Endothelial cell of umbilical vein (primary cell): ENCODE data around the gene ACTL7A. TPM values are rescaled to one million over a fixed set of nuclear protein-coding genes. Genes with fewer than 3 reads are reported as not detected.
"Not testable (repeated sequence)": the region's sequence is repeated elsewhere in the genome, so short reads cannot be mapped to it uniquely, and the experiment has no call there.

Experiments used
- BruUV-seq: library from RNA; stranded (reverse); fragments of 400-500 nt; replicated peaks from 2 replicates; lab custom pipeline; 2021; lab: Mats Ljungman, UMichigan
- CTCF ChIA-PET: fragments of 300-600, 350-600 bp; sonication (Branson Sonifier 250); formaldehyde crosslinking; loops from one replicate; lab custom pipeline; 2021; ENCODE audit warnings: antibody characterized with exemption, inconsistent platforms; lab: Charles Lee
- POLR2A ChIA-PET: fragments of 300-600, 350-600 bp; sonication (Branson Sonifier 250); formaldehyde crosslinking; loops from one replicate; lab custom pipeline; 2021; ENCODE audit warnings: antibody characterized with exemption, inconsistent platforms; lab: Charles Lee
- DNase-seq: peaks from one replicate; pipeline ENCODE4 v3.0.0-alpha.2; 2011; ENCODE audit warnings: low read depth, low spot score
- FAIRE-seq: peaks from 2 replicates; lab custom pipeline; 2011; peaks lifted over from hg19 to GRCh38; lab: Jason Lieb, UNC
- H2AFZ ChIP-seq: 2 replicates; pipeline ENCODE4 v1.6.0; 2012; ENCODE audit warnings: low read depth, low read length, control low read depth, inconsistent platforms
- H3K27ac ChIP-seq: 2 replicates; pipeline ENCODE4 v1.5.1; 2011; ENCODE audit warnings: low read depth, mild to moderate bottlenecking, control low read depth, low read length, moderate library complexity; ENCODE audit not compliant: insufficient read depth
- H3K27me3 ChIP-seq, 2 experiments: 2 replicates each; pipeline versions ENCODE4 v1.6.0 to v1.6.1; 2011; ENCODE audit warnings: low read length in 2 of 2, mixed read lengths in 1 of 2; ENCODE audit not compliant: control insufficient read depth in 2 of 2, insufficient read depth in 2 of 2
- H3K36me3 ChIP-seq, 2 experiments: 2 replicates in 1 of 2; 3 replicates in 1 of 2; pipeline ENCODE4 v1.5.1; 2011; ENCODE audit warnings: low read length in 2 of 2, mild to moderate bottlenecking in 1 of 2, moderate library complexity in 1 of 2; ENCODE audit not compliant: control insufficient read depth in 2 of 2, insufficient read depth in 2 of 2; ENCODE audit errors: extremely low read depth in 1 of 2
- H3K4me1 ChIP-seq: 3 replicates; pipeline ENCODE4 v1.5.1; 2011; ENCODE audit warnings: mild to moderate bottlenecking, low read length; ENCODE audit not compliant: control insufficient read depth, insufficient read depth; ENCODE audit errors: extremely low read depth
- H3K4me2 ChIP-seq: 2 replicates; pipeline ENCODE4 v1.6.1; 2011; ENCODE audit warnings: low read length, control low read depth, mixed read lengths; ENCODE audit not compliant: insufficient read depth
- H3K4me3 ChIP-seq, 3 experiments: fragments of 200-600 bp in 1 of 3; sonication (generic), shearing (Covaris generic) in 1 of 3; replicated peaks in 1 of 3; 2 replicates each; pipeline ENCODE4 v1.5.1; 2011 to 2016; ENCODE audit warnings: control low read depth in 3 of 3, low read length in 3 of 3, mild to moderate bottlenecking in 2 of 3, inconsistent platforms in 1 of 3, low read depth in 1 of 3, moderate library complexity in 1 of 3; ENCODE audit not compliant: insufficient read depth in 1 of 3
- H3K79me2 ChIP-seq: 2 replicates; pipeline ENCODE4 v1.6.0; 2012; ENCODE audit warnings: low read length, inconsistent platforms; ENCODE audit not compliant: control insufficient read depth, insufficient read depth
- H3K9ac ChIP-seq: replicated peaks from 2 replicates; pipeline ENCODE3; 2011; ENCODE audit warnings: low read length, control low read depth; ENCODE audit not compliant: insufficient read depth; ENCODE audit errors: extremely low read depth
- H3K9me1 ChIP-seq: replicated peaks from 3 replicates; pipeline ENCODE4 v1.6.0; 2011; ENCODE audit warnings: mild to moderate bottlenecking, low read length; ENCODE audit not compliant: control insufficient read depth, insufficient read depth; ENCODE audit errors: extremely low read depth
- H3K9me3 ChIP-seq: replicated peaks from 2 replicates; pipeline ENCODE4 v1.5.1; 2012; ENCODE audit warnings: low read length, inconsistent platforms; ENCODE audit not compliant: control insufficient read depth, insufficient read depth
- H4K20me1 ChIP-seq: replicated peaks from 2 replicates; pipeline ENCODE3; 2011; ENCODE audit warnings: mild to moderate bottlenecking, low read length; ENCODE audit not compliant: control insufficient read depth, insufficient read depth; ENCODE audit errors: extremely low read depth
- EZH2 ChIP-seq: IDR thresholded peaks from 2 replicates; pipeline ENCODE4 v1.6.1; 2012; ENCODE audit warnings: borderline replicate concordance, low read depth, mild to moderate bottlenecking, moderate library complexity, low read length, inconsistent platforms; ENCODE audit not compliant: severe bottlenecking
- GATA2 ChIP-seq: IDR thresholded peaks from 2 replicates; pipeline ENCODE4 v1.7.0; 2011; ENCODE audit warnings: low read depth, mild to moderate bottlenecking, moderate library complexity, mixed read lengths, low read length; ENCODE audit not compliant: insufficient read length, insufficient read depth
- JUN ChIP-seq: IDR thresholded peaks from 2 replicates; pipeline ENCODE4 v1.6.1; 2011; ENCODE audit warnings: borderline replicate concordance, low read depth; ENCODE audit not compliant: insufficient read length, insufficient read depth
- MYC ChIP-seq: IDR thresholded peaks from one replicate; pipeline ENCODE4 v1.6.1; 2011; ENCODE audit warnings: mild to moderate bottlenecking, low read depth, low read length
- POLR2A ChIP-seq: IDR thresholded peaks from 2 replicates; pipeline ENCODE4 v1.6.1; 2012; ENCODE audit warnings: low read depth, mild to moderate bottlenecking, control low read depth, low read length
- POLR2AphosphoS5 ChIP-seq: IDR thresholded peaks from 2 replicates; pipeline ENCODE4 v1.6.1; 2012; ENCODE audit warnings: low read depth, mild to moderate bottlenecking, control low read depth, low read length, moderate library complexity; ENCODE audit not compliant: insufficient read depth
- dilution Hi-C: fragments of 300-500 bp; cut with MboI; formaldehyde crosslinking; loops from one replicate; pipeline ENCODE4 v1.15.0; 2019; ENCODE audit warnings: low sequenced_read_pairs; ENCODE audit not compliant: extremely low pct_ligation_motif_present
- intact Hi-C: fragments of 100-400 bp; cut with micrococcal nuclease; formaldehyde crosslinking; loops from one replicate; pipeline ENCODE4 v1.10.0; 2022
- polyA plus RNA-seq, 4 experiments: library from polyadenylated mRNA; depleted of rRNA in 3 of 4; stranded (reverse) in 3 of 4; unstranded in 1 of 4; fragments of >200 nt; gene quantifications; 2 replicates each; pipeline versions ENCODE4 v1.2.1 to v1.2.3, GENCODE V29; 2011 to 2012; ENCODE audit warnings: missing spikeins in 1 of 4
- total RNA-seq: library from RNA; stranded (reverse); gene quantifications from 2 replicates; pipeline ENCODE4 v1.2.3, GENCODE V29; 2021
- TF ChIP-seq, protein P1 (sequence below): IDR thresholded peaks from 2 replicates; pipeline ENCODE4 v1.6.1; 2011; ENCODE audit not compliant: insufficient read depth, insufficient read length

The ACTL7A gene
- total and polyA plus RNA-seq, 2 donors (not counting 3 experiments of a cell fraction or from before 2014, with no cell fraction given), result not detected

DNA sequence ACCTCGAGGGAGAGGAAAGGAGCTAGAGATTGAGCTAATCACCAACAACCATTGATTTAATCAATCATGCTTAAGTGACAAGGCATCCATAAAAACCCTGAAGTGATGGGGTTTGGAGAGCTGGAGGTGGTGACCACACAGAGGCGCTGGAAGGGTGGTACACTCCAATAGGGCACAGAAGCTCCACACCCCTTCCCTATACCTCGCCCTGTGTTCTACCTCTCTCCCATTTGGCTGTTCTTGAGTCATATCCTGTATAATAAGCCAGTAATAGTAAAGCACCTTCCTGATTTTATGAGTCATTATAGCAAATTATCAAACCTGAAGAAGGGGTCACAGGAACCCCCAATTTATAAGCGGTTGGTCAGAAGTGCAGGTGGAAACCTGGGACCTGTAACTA lies 24.5 kb upstream of the ACTL7A start:
- Histone ChIP-seq H3K4me1 (peaks cover 11% of the 10 kb centered on the region), H3K9me3 (no peaks in the 10 kb centered on the region), H3K9ac (no peak overlapping the region), H3K9me1 (no peaks in the 10 kb centered on the region), H3K4me2 (no peak overlapping the region), H3K79me2 (no peaks in the 10 kb centered on the region), H3K4me3 (no peak overlapping the region), H3K36me3 (no peaks in the 10 kb centered on the region), H3K27ac (no peak overlapping the region), H4K20me1 (no peaks in the 10 kb centered on the region), H2AFZ (no peak overlapping the region), H3K27me3 (no peaks in the 10 kb centered on the region)
- DNase-seq (no peak), FAIRE-seq (no peak)
- ChIA-PET POLR2A (no interaction called here), CTCF (interaction anchor here (1.0 kb wide), 1 partner anchor 1372 kb away, joined by 3 read pairs; no protein-coding TSS in a partner anchor)
- intact Hi-C loops (no loop called here), dilution Hi-C loops (no loop called here)
- peak; percentile 13 for TF ChIP-seq JUN
- TF ChIP-seq, protein P1, sequence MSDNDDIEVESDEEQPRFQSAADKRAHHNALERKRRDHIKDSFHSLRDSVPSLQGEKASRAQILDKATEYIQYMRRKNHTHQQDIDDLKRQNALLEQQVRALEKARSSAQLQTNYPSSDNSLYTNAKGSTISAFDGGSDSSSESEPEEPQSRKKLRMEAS, result no peak
- no TSS peak for BruUV-seq

DNA sequence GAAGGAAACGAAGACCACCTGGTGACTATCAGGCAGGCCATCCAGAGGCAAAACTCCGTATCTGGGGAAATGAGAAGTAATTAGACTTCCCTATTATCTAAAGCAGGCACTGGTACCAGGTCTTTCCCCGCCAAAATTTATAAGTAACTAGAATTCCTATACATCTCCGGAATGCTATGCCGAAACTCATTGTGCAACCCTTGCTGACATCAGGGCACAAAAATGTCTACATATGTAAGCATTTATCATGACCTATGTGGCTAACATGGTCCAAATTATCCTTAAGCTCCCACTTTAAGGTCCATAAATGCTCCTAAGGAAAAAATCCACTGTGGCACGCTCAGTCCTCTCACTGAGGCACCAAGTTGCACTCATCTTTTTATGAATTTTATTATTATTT lies 24.0 kb upstream of the ACTL7A start:
- ChIA-PET CTCF (interaction anchor here (1.0 kb wide), 1 partner anchor 1373 kb away, joined by 3 read pairs; no protein-coding TSS in a partner anchor), POLR2A (no interaction called here)
- no peak overlapping the region for H3K9ac ChIP-seq
- intact Hi-C loops (no loop called here), dilution Hi-C loops (no loop called here)
- H3K4me1 ChIP-seq, result peaks cover 16% of the 10 kb centered on the region
- H4K20me1 ChIP-seq, result no peaks in the 10 kb centered on the region
- H3K27ac ChIP-seq, result no peak overlapping the region
- no peak for DNase-seq
- no peak for TF ChIP-seq EZH2
- TF ChIP-seq GATA2, result no peak
- TF ChIP-seq POLR2A, result no peak
- TF ChIP-seq, protein P1, result no peak
- no peak for TF ChIP-seq MYC
- no peak for TF ChIP-seq POLR2AphosphoS5
- no peak for TF ChIP-seq JUN
- no peaks in the 10 kb centered on the region for H3K36me3 ChIP-seq
- H2AFZ ChIP-seq, result no peak overlapping the region
- H3K79me2 ChIP-seq, result no peaks in the 10 kb centered on the region
- no peak for FAIRE-seq
- H3K4me2 ChIP-seq, result no peak overlapping the region
- H3K4me3 ChIP-seq, result no peak overlapping the region
- no peaks in the 10 kb centered on the region for H3K9me1 ChIP-seq
- no peaks in the 10 kb centered on the region for H3K9me3 ChIP-seq
- no peaks in the 10 kb centered on the region for H3K27me3 ChIP-seq
- no TSS peak for BruUV-seq

- H3K9me3 ChIP-seq, H3K4me2 ChIP-seq, FAIRE-seq, BruUV-seq, intact Hi-C loops, DNase-seq, H3K9ac ChIP-seq, H3K27me3 ChIP-seq, H3K79me2 ChIP-seq, dilution Hi-C loops, CTCF ChIA-PET, H3K9me1 ChIP-seq, H4K20me1 ChIP-seq, H3K4me3 ChIP-seq, H3K36me3 ChIP-seq, POLR2A ChIA-PET, H3K27ac ChIP-seq, H2AFZ ChIP-seq: not testable (repeated sequence)
- peaks cover 22% of the 10 kb centered on the region for H3K4me1 ChIP-seq
Observed at GRCh38 chr9:108839561-108839960, 22.5 kb upstream of the ACTL7A start.
